PC-9 (cell line): Measurements from ENCODE around the gene ARPC4. TPM values are rescaled to one million over a fixed set of nuclear protein-coding genes. Genes with fewer than 3 reads are reported as not detected.

Source experiments
- BruUV-seq: library from RNA; stranded (reverse); fragments of 400-500 nt; replicated peaks from 2 replicates; lab custom pipeline; 2021; lab: Mats Ljungman, UMichigan
- CTCF ChIA-PET: fragments of 300-600 bp; sonication (Branson Sonifier 250); formaldehyde crosslinking; loops from one replicate; lab custom pipeline; 2022; ENCODE audit warnings: antibody characterized with exemption; lab: Charles Lee
- POLR2A ChIA-PET: fragments of 300-600 bp; sonication (Branson Sonifier 250); formaldehyde crosslinking; loops from one replicate; lab custom pipeline; 2022; ENCODE audit warnings: antibody characterized with exemption; ENCODE audit not compliant: unreplicated experiment; lab: Charles Lee
- DNase-seq, 2 experiments: peaks; one replicate each; pipeline versions ENCODE4 v3.0.0 to v3.0.0-alpha.2; 2015 to 2022; ENCODE audit warnings: mixed read lengths in 1 of 2
- H2AFZ ChIP-seq: fragments of 200-600 bp; sonication (generic); 2 replicates; pipeline ENCODE4 v1.8.1; 2017; ENCODE audit warnings: antibody characterized with exemption
- H3F3A ChIP-seq: fragments of 200-600 bp; sonication (generic); 2 replicates; pipeline ENCODE4 v1.8.1; 2017; ENCODE audit warnings: antibody characterized with exemption, mild to moderate bottlenecking, low read depth; ENCODE audit not compliant: insufficient read depth
- H3K27ac ChIP-seq: fragments of 200-600 bp; sonication (generic); 2 replicates; pipeline ENCODE4 v1.6.1; 2016; ENCODE audit warnings: mixed run types
- H3K27me3 ChIP-seq: fragments of 200-600 bp; sonication (generic); 2 replicates; pipeline ENCODE4 v1.6.1; 2016; ENCODE audit warnings: low read depth, mixed run types; ENCODE audit not compliant: insufficient read depth
- H3K36me3 ChIP-seq: fragments of 200-600 bp; sonication (generic); 2 replicates; pipeline ENCODE4 v1.6.1; 2016; ENCODE audit warnings: low read depth, mixed run types
- H3K4me1 ChIP-seq: fragments of 200-600 bp; sonication (generic); replicated peaks from 2 replicates; pipeline ENCODE4 v1.6.1; 2016; ENCODE audit warnings: mixed run types; ENCODE audit not compliant: insufficient read depth
- H3K4me2 ChIP-seq: fragments of 200-600 bp; sonication (generic); 2 replicates; pipeline ENCODE4 v1.6.1; 2017; ENCODE audit warnings: mixed run types
- H3K4me3 ChIP-seq: fragments of 200-600 bp; sonication (generic); 2 replicates; pipeline ENCODE4 v1.6.1; 2016; ENCODE audit warnings: mixed run types
- H3K79me2 ChIP-seq: fragments of 200-600 bp; sonication (generic); 2 replicates; pipeline ENCODE4 v1.6.1; 2017; ENCODE audit warnings: low read depth, mixed run types
- H3K9me2 ChIP-seq: fragments of 200-600 bp; sonication (generic); 2 replicates; pipeline ENCODE4 v1.8.1; 2017; ENCODE audit warnings: mild to moderate bottlenecking; ENCODE audit not compliant: insufficient read depth
- H3K9me3 ChIP-seq: fragments of 200-600 bp; sonication (generic); 2 replicates; pipeline ENCODE4 v1.8.1; 2016; ENCODE audit warnings: low read depth; ENCODE audit not compliant: insufficient read depth
- H4K20me1 ChIP-seq: fragments of 200-600 bp; sonication (generic); 2 replicates; pipeline ENCODE4 v1.8.1; 2017; ENCODE audit not compliant: insufficient read depth
- CTCF ChIP-seq: fragments of 200-600 bp; sonication (generic); conservative IDR thresholded peaks from 2 replicates; pipeline ENCODE4 v1.6.1; 2017; ENCODE audit warnings: mixed run types, antibody characterized with exemption, mild to moderate bottlenecking, moderate library complexity
- EZH2 ChIP-seq: fragments of 200-600 bp; sonication (generic); IDR thresholded peaks from 2 replicates; pipeline ENCODE4 v1.8.0; 2017; ENCODE audit warnings: antibody characterized with exemption, low read depth
- intact Hi-C: fragments of 100-400 bp; cut with micrococcal nuclease; formaldehyde crosslinking; loops from one replicate; pipeline ENCODE4 v1.10.0; 2022; ENCODE audit not compliant: unreplicated experiment
- total RNA-seq: library from RNA; stranded (reverse); gene quantifications from 2 replicates; pipeline ENCODE4 v1.2.3, GENCODE V29; 2021

ARPC4 gene
- total RNA-seq, 1 experiment from 2014 or later, result 127 TPM

GRCh38 chr3:9750556-9751411 is 42.1 kb upstream of the ARPC4 start:
- peak overlapping the region; percentile 96 for H2AFZ ChIP-seq
- CTCF ChIA-PET, result no interaction called here
- no peaks in the 10 kb centered on the region for H3K27me3 ChIP-seq
- no peak overlapping the region for H3K27ac ChIP-seq
- TSS peak; percentile 32 for BruUV-seq
- intact Hi-C loops, result loop anchor here (2.0 kb wide), 1 partner anchor 42 kb away; the partner anchor contains the start of genes ARPC4 and TADA3
- no peaks in the 10 kb centered on the region for H3K9me2 ChIP-seq
- H3K4me1 ChIP-seq, result peaks cover 14% of the 10 kb centered on the region
- 0 out of 2 replicates have a peak, but pooled peaks cover 7% of the 10 kb centered on the region for H3K36me3 ChIP-seq
- H3K4me3 ChIP-seq, result peak overlapping the region; percentile 59
- TF ChIP-seq EZH2 (no peak), CTCF (no peak)
- H3F3A ChIP-seq, result peaks cover 24% of the 10 kb centered on the region
- no peaks in the 10 kb centered on the region for H3K9me3 ChIP-seq
- no peak for DNase-seq
- H3K4me2 ChIP-seq, result peak overlapping the region; percentile 96
- peaks cover 10% of the 10 kb centered on the region; the same call in 1 of the 2 replicates for H3K79me2 ChIP-seq
- no peaks in the 10 kb centered on the region for H4K20me1 ChIP-seq
- POLR2A ChIA-PET, result no interaction called here

DNA sequence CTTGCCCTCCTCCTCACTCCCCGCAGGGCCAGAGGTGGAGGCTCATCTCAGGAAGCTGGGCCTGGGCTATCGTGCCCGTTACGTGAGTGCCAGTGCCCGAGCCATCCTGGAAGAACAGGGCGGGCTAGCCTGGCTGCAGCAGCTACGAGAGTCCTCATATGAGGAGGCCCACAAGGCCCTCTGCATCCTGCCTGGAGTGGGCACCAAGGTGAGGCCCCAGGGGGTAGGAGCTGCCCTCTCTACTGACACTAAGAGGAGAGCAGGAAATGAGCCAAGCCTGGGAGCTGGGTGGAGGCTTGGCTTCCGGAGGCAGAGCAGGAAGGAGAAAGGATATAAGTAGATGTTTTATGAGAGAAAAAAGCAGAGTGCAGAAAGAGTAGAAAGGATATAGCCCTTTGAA is 38.2 kb upstream of the ARPC4 start:
- H3F3A ChIP-seq, result peaks cover 7% of the 10 kb centered on the region; the same call in 1 of the 2 replicates
- DNase-seq, result no peak
- no peak for TF ChIP-seq EZH2
- no peak for TF ChIP-seq CTCF
- no TSS peak for BruUV-seq
- no peak overlapping the region for H3K27ac ChIP-seq
- no peaks in the 10 kb centered on the region for H3K9me2 ChIP-seq
- H4K20me1 ChIP-seq, result no peaks in the 10 kb centered on the region
- no peak overlapping the region for H3K4me2 ChIP-seq
- H3K27me3 ChIP-seq, result no peaks in the 10 kb centered on the region
- intact Hi-C loops, result no loop called here
- POLR2A ChIA-PET, result no interaction called here
- H3K9me3 ChIP-seq, result no peaks in the 10 kb centered on the region
- peaks cover 10% of the 10 kb centered on the region; the same call in 1 of the 2 replicates for H3K79me2 ChIP-seq
- 0 out of 2 replicates have a peak, but pooled peaks cover 6% of the 10 kb centered on the region for H3K36me3 ChIP-seq
- peaks cover 9% of the 10 kb centered on the region for H3K4me1 ChIP-seq
- no peak overlapping the region for H2AFZ ChIP-seq
- CTCF ChIA-PET, result no interaction called here
- H3K4me3 ChIP-seq, result no peak overlapping the region

GRCh38 chr3:9757427-9757826 is 35.5 kb upstream of the ARPC4 start:
- intact Hi-C loops, result no loop called here
- no TSS peak for BruUV-seq
- Histone ChIP-seq H3K36me3 (0 out of 2 replicates have a peak, but pooled peaks cover under 1% of the 10 kb centered on the region), H3K79me2 (no peaks in the 10 kb centered on the region), H3K27ac (no peak overlapping the region), H3K4me3 (no peak overlapping the region), H3K9me2 (no peaks in the 10 kb centered on the region), H3K4me1 (no peaks in the 10 kb centered on the region), H3F3A (0 out of 2 replicates have a peak, but pooled peaks cover 7% of the 10 kb centered on the region), H2AFZ (no peak overlapping the region), H3K9me3 (no peaks in the 10 kb centered on the region), H3K4me2 (no peak overlapping the region), H3K27me3 (no peaks in the 10 kb centered on the region), H4K20me1 (no peaks in the 10 kb centered on the region)
- no peak for DNase-seq
- CTCF ChIA-PET, result no interaction called here
- POLR2A ChIA-PET, result no interaction called here
- TF ChIP-seq EZH2 (no peak), CTCF (no peak)
